Tibial artery (tissue), 4 donors: Measurements from ENCODE around the gene MBNL3.

Experiments
- DNase-seq, 2 donors: peaks; one replicate each; pipeline ENCODE4 v3.0.0-alpha.2; 2019
- H3K27ac ChIP-seq, 2 donors: fragments of 200-600 bp; sonication (generic) in 1 of 2; 1 replicate in 1 of 2; 2 replicates in 1 of 2; pipeline ENCODE4 v1.5.1; 2018 to 2019; ENCODE audit warnings: mild to moderate bottlenecking in 1 of 2
- H3K27me3 ChIP-seq, 2 donors: fragments of 200-600 bp; sonication (generic) in 1 of 2; one replicate each; pipeline versions ENCODE4 v1.5.1 to v1.6.0; 2016 to 2019
- H3K36me3 ChIP-seq, 3 donors: fragments of 200-600 bp; sonication (generic) in 2 of 3; one replicate each; pipeline ENCODE4 v1.5.1; 2016 to 2019; ENCODE audit warnings: mild to moderate bottlenecking in 2 of 3
- H3K4me1 ChIP-seq, 4 donors: fragments of 200-600 bp; sonication (generic) in 2 of 4; 1 replicate in 3 of 4; 2 replicates in 1 of 4; pipeline ENCODE4 v1.5.1; 2016 to 2019
- H3K4me3 ChIP-seq, 2 donors: fragments of 200-600 bp; sonication (generic) in 1 of 2; 1 replicate in 1 of 2; 2 replicates in 1 of 2; pipeline ENCODE4 v1.5.1; 2018 to 2019; ENCODE audit warnings: mild to moderate bottlenecking in 2 of 2
- H3K9me3 ChIP-seq, 3 donors: fragments of 200-600 bp; sonication (generic) in 1 of 3; one replicate each; pipeline ENCODE4 v1.5.1; 2016 to 2019
- intact Hi-C: fragments of 100-400 bp; cut with DNase I; formaldehyde crosslinking; loops from one replicate; pipeline ENCODE4 v1.15.0; 2023; ENCODE audit warnings: low total_unique reads
- TF ChIP-seq, protein P1 (sequence below), 2 experiments: fragments of 200-600 bp in 1 of 2; fragments of 450-650 bp in 1 of 2; IDR thresholded peaks; one replicate each; pipeline ENCODE4 v1.5.1; 2017 to 2019; ENCODE audit warnings: antibody characterized with exemption in 2 of 2, mild to moderate bottlenecking in 1 of 2, moderate library complexity in 1 of 2

MBNL3 gene

DNA sequence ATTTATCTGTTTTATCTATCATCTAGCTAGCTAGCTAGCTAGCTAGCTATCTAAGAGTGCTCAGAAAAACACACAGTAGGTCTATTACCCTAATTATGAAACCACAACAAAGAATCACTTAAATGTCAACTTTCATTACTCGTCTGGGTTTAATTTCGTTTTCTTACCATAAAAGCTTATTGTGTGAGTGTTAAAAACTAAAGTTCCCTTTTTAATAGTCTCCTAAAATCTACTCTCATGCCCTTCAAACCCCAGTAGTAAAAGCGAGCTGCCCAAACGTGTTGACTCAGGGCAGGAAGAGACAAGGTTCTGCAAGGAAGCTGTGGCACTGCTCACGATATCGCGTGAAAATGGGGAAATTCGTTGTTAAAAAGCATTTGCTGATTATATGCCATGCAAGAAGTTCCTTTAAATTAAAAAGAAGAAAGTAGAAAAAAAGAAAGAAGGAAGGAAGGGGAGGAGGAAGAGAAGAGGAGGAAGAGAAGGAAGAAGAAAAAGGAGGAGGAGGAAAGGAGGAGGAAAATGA lies 595 bp downstream of the MBNL3 start:
- intact Hi-C loops = no loop called here
- Histone ChIP-seq H3K36me3 (no peaks in the 10 kb centered on the region), H3K4me3 (peak overlapping the region; percentile 66 to 80), H3K27me3 (no peaks in the 10 kb centered on the region), H3K9me3 (no peaks in the 10 kb centered on the region), H3K27ac (peak overlapping the region; percentile 65 to 69), H3K4me1 (no peaks in the 10 kb centered on the region)
- TF ChIP-seq, protein P1, sequence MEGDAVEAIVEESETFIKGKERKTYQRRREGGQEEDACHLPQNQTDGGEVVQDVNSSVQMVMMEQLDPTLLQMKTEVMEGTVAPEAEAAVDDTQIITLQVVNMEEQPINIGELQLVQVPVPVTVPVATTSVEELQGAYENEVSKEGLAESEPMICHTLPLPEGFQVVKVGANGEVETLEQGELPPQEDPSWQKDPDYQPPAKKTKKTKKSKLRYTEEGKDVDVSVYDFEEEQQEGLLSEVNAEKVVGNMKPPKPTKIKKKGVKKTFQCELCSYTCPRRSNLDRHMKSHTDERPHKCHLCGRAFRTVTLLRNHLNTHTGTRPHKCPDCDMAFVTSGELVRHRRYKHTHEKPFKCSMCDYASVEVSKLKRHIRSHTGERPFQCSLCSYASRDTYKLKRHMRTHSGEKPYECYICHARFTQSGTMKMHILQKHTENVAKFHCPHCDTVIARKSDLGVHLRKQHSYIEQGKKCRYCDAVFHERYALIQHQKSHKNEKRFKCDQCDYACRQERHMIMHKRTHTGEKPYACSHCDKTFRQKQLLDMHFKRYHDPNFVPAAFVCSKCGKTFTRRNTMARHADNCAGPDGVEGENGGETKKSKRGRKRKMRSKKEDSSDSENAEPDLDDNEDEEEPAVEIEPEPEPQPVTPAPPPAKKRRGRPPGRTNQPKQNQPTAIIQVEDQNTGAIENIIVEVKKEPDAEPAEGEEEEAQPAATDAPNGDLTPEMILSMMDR (IDR thresholded peaks at IDR 0.05) = no peak
- DNase-seq = no peak

DNA sequence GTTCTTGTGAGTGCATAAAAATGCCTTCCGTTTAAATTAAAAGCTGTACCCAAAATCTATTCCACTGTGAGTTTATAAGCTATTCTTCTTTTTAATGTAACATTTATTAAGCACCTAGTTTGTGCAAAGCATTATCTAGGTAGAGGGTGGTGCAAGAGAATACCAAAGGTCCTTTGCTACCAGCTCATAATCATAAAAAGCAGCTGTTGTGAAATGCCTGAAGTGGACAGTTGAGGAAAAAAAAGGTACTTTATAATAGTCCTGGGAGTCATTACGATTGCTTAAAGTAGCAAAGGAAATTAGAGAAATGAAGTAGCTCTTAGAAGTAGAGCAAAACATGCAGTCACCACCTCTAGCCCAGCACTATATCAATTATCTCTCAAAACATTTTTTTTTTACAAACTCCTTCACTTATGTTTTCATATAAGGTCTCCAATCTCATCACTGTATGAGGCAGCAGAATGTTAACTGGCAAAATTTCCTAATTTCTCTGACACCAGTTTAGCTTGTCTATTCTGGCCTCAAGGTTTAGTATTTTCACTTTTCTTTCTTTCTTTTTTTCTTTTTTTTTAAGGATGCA lies 2.1 kb downstream of the MBNL3 start:
- Histone ChIP-seq H3K27me3 (no peaks in the 10 kb centered on the region), H3K36me3 (no peaks in the 10 kb centered on the region), H3K9me3 (no peaks in the 10 kb centered on the region), H3K4me1 (no peaks in the 10 kb centered on the region), H3K4me3 (no peak overlapping the region), H3K27ac (no peak overlapping the region)
- intact Hi-C loops = no loop called here
- DNase-seq = no peak
- TF ChIP-seq, protein P1 (IDR thresholded peaks at IDR 0.05) = no peak

DNA sequence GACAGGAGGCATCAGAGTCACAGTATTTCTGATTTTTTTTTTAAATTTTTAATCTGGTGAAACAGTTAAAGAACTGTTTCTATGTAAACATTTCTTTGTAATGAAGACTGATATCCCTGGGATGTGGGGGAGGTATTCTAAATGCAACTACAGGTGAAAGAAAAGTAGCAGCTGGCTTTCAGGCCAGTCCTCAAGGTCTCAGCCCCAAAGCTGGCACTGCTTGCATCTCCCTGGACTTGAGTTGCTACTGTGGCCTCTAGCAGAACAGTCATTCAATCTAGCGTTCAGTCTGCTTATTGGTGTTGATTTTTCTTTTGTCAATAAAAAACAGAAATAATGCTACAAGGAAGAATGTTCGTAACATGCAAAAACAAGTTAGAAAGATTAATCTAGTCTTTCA lies 4.9 kb downstream of the MBNL3 start:
- H3K4me1 ChIP-seq = peaks cover 0 to 6% (median 0%) of the 10 kb centered on the region in 4 donors
- DNase-seq = no peak
- H3K27ac ChIP-seq = no peak overlapping the region
- no peak overlapping the region for H3K4me3 ChIP-seq
- TF ChIP-seq, protein P1 (IDR thresholded peaks at IDR 0.05) = no peak
- no peaks in the 10 kb centered on the region for H3K27me3 ChIP-seq
- no peaks in the 10 kb centered on the region for H3K36me3 ChIP-seq
- H3K9me3 ChIP-seq = no peaks in the 10 kb centered on the region
- intact Hi-C loops = no loop called here

DNA sequence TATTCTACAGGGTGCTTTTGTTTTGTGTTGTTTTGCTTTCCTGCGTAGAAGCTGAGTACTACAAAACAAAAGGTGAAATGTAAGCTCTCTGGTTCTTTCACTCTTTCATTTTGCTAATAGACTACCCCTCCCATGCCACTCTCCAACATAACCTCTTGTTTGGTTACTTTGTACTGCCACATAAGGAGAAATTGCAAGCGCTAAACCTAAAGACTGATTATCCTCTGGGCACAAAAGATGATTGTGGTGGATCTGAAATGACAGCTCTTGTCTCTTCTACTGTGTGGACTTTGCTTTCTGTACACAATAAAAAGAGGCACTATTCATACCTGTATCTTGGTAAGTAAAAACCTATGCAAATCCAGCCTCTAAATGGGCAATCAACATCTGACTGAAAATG lies 5.3 kb downstream of the MBNL3 start:
- intact Hi-C loops = no loop called here
- H3K36me3 ChIP-seq = no peaks in the 10 kb centered on the region
- TF ChIP-seq, protein P1 (IDR thresholded peaks at IDR 0.05) = no peak
- no peaks in the 10 kb centered on the region for H3K27me3 ChIP-seq
- DNase-seq = no peak
- H3K4me3 ChIP-seq = no peak overlapping the region
- no peaks in the 10 kb centered on the region for H3K9me3 ChIP-seq
- no peak overlapping the region for H3K27ac ChIP-seq
- peaks cover 0 to 6% (median 0%) of the 10 kb centered on the region in 4 donors for H3K4me1 ChIP-seq

DNA sequence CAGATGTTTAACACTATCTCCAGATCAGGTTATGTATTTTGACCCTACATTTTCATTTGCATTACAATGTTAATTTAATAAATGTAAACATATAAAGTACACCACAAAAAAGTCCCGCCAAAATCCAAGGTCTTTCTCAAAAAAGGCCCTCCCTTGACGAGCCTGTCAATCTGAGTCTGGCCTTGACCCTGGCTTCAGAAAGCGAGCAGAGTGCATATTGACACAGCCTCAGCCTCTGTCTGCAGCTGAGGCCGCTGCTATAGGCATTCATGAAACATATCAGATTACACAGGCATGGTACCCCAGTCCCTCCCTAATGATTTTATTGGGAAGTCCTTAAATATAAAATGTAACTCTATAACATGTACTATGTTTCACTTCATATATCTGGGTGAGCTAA lies 6.2 kb downstream of the MBNL3 start:
- no peak overlapping the region for H3K27ac ChIP-seq
- no peaks in the 10 kb centered on the region for H3K9me3 ChIP-seq
- intact Hi-C loops = no loop called here
- no peak overlapping the region for H3K4me3 ChIP-seq
- TF ChIP-seq, protein P1 (IDR thresholded peaks at IDR 0.05) = no peak
- no peaks in the 10 kb centered on the region for H3K36me3 ChIP-seq
- H3K27me3 ChIP-seq = no peaks in the 10 kb centered on the region
- DNase-seq = no peak
- peaks cover 0 to 6% (median 0%) of the 10 kb centered on the region in 4 donors for H3K4me1 ChIP-seq
